ENCODE measurements around the gene GPR139.

GRCh38 chr16:20064520-20064919 lies 9.2 kb downstream of the GPR139 start:
- TF ChIP-seq CTCF (IDR thresholded peaks at IDR 0.05) (no peak), POLR2A (IDR thresholded peaks at IDR 0.05) (no peak)
